Liver (tissue), 9 donors: ENCODE results near the gene TTC39A. TPM values are rescaled to one million over a fixed set of nuclear protein-coding genes. Genes with fewer than 3 reads are reported as not detected.

Experiments
- DNase-seq: peaks from one replicate; pipeline ENCODE4 v3.0.0-alpha.2; 2017; ENCODE audit warnings: low spot score
- H3K27ac ChIP-seq, 2 donors: one replicate each; pipeline ENCODE4 v1.7.0; 2013; ENCODE audit warnings: inconsistent platforms in 2 of 2, low read length in 2 of 2, control low read depth in 1 of 2, low read depth in 1 of 2, mild to moderate bottlenecking in 1 of 2
- H3K27me3 ChIP-seq, 4 donors: one replicate each; pipeline versions ENCODE4 v1.6.1 to v1.7.0; 2013; ENCODE audit warnings: low read length in 3 of 4, inconsistent platforms in 1 of 4, mild to moderate bottlenecking in 1 of 4, moderate library complexity in 1 of 4; ENCODE audit not compliant: control insufficient read depth in 4 of 4, insufficient read depth in 4 of 4
- H3K36me3 ChIP-seq, 4 donors: one replicate each; pipeline versions ENCODE4 v1.6.1 to v1.7.0; 2013; ENCODE audit warnings: low read length in 3 of 4, mild to moderate bottlenecking in 3 of 4, low read depth in 1 of 4, moderate library complexity in 1 of 4; ENCODE audit not compliant: control insufficient read depth in 4 of 4, insufficient read depth in 3 of 4
- H3K4me1 ChIP-seq, 4 donors: one replicate each; pipeline versions ENCODE4 v1.6.1 to v1.7.0; 2013; ENCODE audit warnings: low read length in 3 of 4, mild to moderate bottlenecking in 3 of 4, moderate library complexity in 1 of 4; ENCODE audit not compliant: control insufficient read depth in 4 of 4, insufficient read depth in 4 of 4
- H3K4me3 ChIP-seq, 3 donors: one replicate each; pipeline versions ENCODE4 v1.6.1 to v1.7.0; 2013; ENCODE audit warnings: low read length in 3 of 3, control low read depth in 1 of 3, low read depth in 1 of 3, mild to moderate bottlenecking in 1 of 3
- H3K9ac ChIP-seq, 2 donors: one replicate each; pipeline ENCODE4 v1.7.0; 2013; ENCODE audit warnings: low read length in 2 of 2, mild to moderate bottlenecking in 2 of 2, moderate library complexity in 2 of 2, control low read depth in 1 of 2, low read depth in 1 of 2
- H3K9me3 ChIP-seq, 4 donors: one replicate each; pipeline versions ENCODE4 v1.6.1 to v1.7.0; 2013; ENCODE audit warnings: low read length in 3 of 4; ENCODE audit not compliant: control insufficient read depth in 4 of 4
- ATF3 ChIP-seq: IDR thresholded peaks from 2 replicates; pipeline ENCODE4 v1.6.1; 2016; ENCODE audit warnings: antibody characterized with exemption
- CTCF ChIP-seq: fragments of 150-350 bp; IDR thresholded peaks from 2 replicates; pipeline ENCODE4 v1.5.1; 2017; ENCODE audit warnings: improper control_type of control experiment, low read depth, low read length; ENCODE audit not compliant: missing input control
- EGR1 ChIP-seq, 2 donors: IDR thresholded peaks; 2 replicates each; pipeline ENCODE4 v1.6.1; 2016 to 2018; ENCODE audit warnings: antibody characterized with exemption in 2 of 2, low read depth in 2 of 2
- FOXA2 ChIP-seq: IDR thresholded peaks from 2 replicates; pipeline ENCODE4 v1.6.1; 2016; ENCODE audit warnings: antibody characterized with exemption
- GABPA ChIP-seq, 2 donors: IDR thresholded peaks in 1 of 2; conservative IDR thresholded peaks in 1 of 2; 2 replicates each; pipeline ENCODE4 v1.6.1; 2016; ENCODE audit warnings: antibody characterized with exemption in 2 of 2, mild to moderate bottlenecking in 1 of 2, moderate library complexity in 1 of 2
- HNF4G ChIP-seq: IDR thresholded peaks from 2 replicates; pipeline ENCODE4 v1.6.1; 2016; ENCODE audit warnings: antibody characterized with exemption
- JUND ChIP-seq, 2 donors: IDR thresholded peaks; 2 replicates each; pipeline ENCODE4 v1.6.1; 2016; ENCODE audit warnings: antibody characterized with exemption in 2 of 2
- MAX ChIP-seq: IDR thresholded peaks from 2 replicates; pipeline ENCODE4 v1.6.1; 2016; ENCODE audit warnings: antibody characterized with exemption
- REST ChIP-seq: IDR thresholded peaks from 2 replicates; pipeline ENCODE4 v1.6.1; 2016; ENCODE audit warnings: antibody characterized with exemption, mild to moderate bottlenecking
- RXRA ChIP-seq, 2 donors: IDR thresholded peaks; 2 replicates each; pipeline ENCODE4 v1.6.1; 2017 to 2018; ENCODE audit warnings: antibody characterized with exemption in 2 of 2, mild to moderate bottlenecking in 1 of 2
- SP1 ChIP-seq: IDR thresholded peaks from 2 replicates; pipeline ENCODE4 v1.6.1; 2018; ENCODE audit warnings: antibody characterized with exemption, mild to moderate bottlenecking
- TAF1 ChIP-seq: conservative IDR thresholded peaks from 2 replicates; pipeline ENCODE4 v1.6.1; 2016; ENCODE audit warnings: antibody characterized with exemption, mild to moderate bottlenecking
- YY1 ChIP-seq: IDR thresholded peaks from 2 replicates; pipeline ENCODE4 v1.6.1; 2016; ENCODE audit warnings: antibody characterized with exemption, mild to moderate bottlenecking
- ZBTB33 ChIP-seq: IDR thresholded peaks from 2 replicates; pipeline ENCODE4 v1.6.1; 2016; ENCODE audit warnings: antibody characterized with exemption
- WGBS: extraction: QIAGEN DNeasy Blood & Tissue Kit; methylation state at CpG from one replicate; pipeline ENCODE4 v1.1.7; 2013; 5-methylcytosine and 5-hydroxymethylcytosine counted together
- polyA plus RNA-seq, 2 donors: library from polyadenylated mRNA; stranded (reverse) in 1 of 2; unstranded in 1 of 2; fragments of 200-250 nt in 1 of 2; fragments of >200 nt in 1 of 2; fragmentation: Nextera tagmentation in 1 of 2; extraction: Ambion mirVana in 1 of 2; gene quantifications; one replicate each; pipeline versions ENCODE4 v1.2.1 to v1.2.3, GENCODE V29; 2013 to 2015
- total RNA-seq, 2 donors: library from RNA; depleted of rRNA; stranded (reverse); fragments of >200 nt; gene quantifications; one replicate each; pipeline ENCODE4 v1.2.3, GENCODE V29; 2014
- donor health status: healthy.
- donor health status: healthy.
- donor health status: healthy.
- donor health status: healthy.
- donor health status: healthy.

TTC39A gene
- total and polyA plus RNA-seq, 4 donors: 0.32 to 1.9 (median 1.4) TPM

GRCh38 chr1:51301152-51301843 lies 29.1 kb downstream of the TTC39A start:
- no peak for DNase-seq
- H3K27me3 ChIP-seq: no peaks in the 10 kb centered on the region

GRCh38 chr1:51299981-51300670 lies 30.2 kb downstream of the TTC39A start:
- H3K27me3 ChIP-seq: no peaks in the 10 kb centered on the region
- peaks cover 4 to 21% (median 8%) of the 10 kb centered on the region in 4 donors for H3K4me1 ChIP-seq
- WGBS: 81% methylated on average over 6 of the region's 6 CpGs
- H3K4me3 ChIP-seq: no peak overlapping the region
- no peaks in the 10 kb centered on the region for H3K9me3 ChIP-seq
- no peak for DNase-seq
- H3K9ac ChIP-seq: no peak overlapping the region
- H3K27ac ChIP-seq: no peak overlapping the region
- H3K36me3 ChIP-seq: no peaks in the 10 kb centered on the region
- no peak for TF ChIP-seq FOXA2
- TF ChIP-seq JUND (IDR thresholded peaks at IDR 0.05): no peak
- no peak for TF ChIP-seq TAF1
- TF ChIP-seq CTCF: no peak
- no peak for TF ChIP-seq REST
- TF ChIP-seq YY1: no peak

More at GRCh38 chr1:51301152-51301843, 29.1 kb downstream of the TTC39A start:
- Histone ChIP-seq H3K27ac (no peak overlapping the region), H3K4me3 (no peak overlapping the region), H3K4me1 (peaks cover 9 to 29% (median 14%) of the 10 kb centered on the region in 4 donors), H3K9me3 (no peaks in the 10 kb centered on the region), H3K9ac (no peak overlapping the region), H3K36me3 (no peaks in the 10 kb centered on the region)
- no peak for TF ChIP-seq TAF1
- no peak for TF ChIP-seq YY1
- TF ChIP-seq RXRA (IDR thresholded peaks at IDR 0.05): no peak
- no peak for TF ChIP-seq ATF3
- TF ChIP-seq MAX: no peak
- no peak for TF ChIP-seq EGR1 (IDR thresholded peaks at IDR 0.05; ENCODE audit: low read depth in 2 of 2)
- TF ChIP-seq FOXA2: no peak
- TF ChIP-seq GABPA (IDR thresholded peaks at IDR 0.05 in 1 of 2, conservative IDR thresholded peaks at IDR 0.05 in 1 of 2): no peak
- TF ChIP-seq CTCF: no peak
- TF ChIP-seq JUND (IDR thresholded peaks at IDR 0.05): no peak
- TF ChIP-seq ZBTB33: no peak
- no peak for TF ChIP-seq HNF4G
- TF ChIP-seq SP1: no peak
- WGBS: 84% methylated on average over 10 of the region's 10 CpGs
